ENCODE data around the gene SPR. TPM values are rescaled to one million over a fixed set of nuclear protein-coding genes. Genes with fewer than 3 reads are reported as not detected.

The SPR gene
- total RNA-seq, 4 donors from 2014 or later: 30.3 to 57.0 (median 50.3) TPM

DNA sequence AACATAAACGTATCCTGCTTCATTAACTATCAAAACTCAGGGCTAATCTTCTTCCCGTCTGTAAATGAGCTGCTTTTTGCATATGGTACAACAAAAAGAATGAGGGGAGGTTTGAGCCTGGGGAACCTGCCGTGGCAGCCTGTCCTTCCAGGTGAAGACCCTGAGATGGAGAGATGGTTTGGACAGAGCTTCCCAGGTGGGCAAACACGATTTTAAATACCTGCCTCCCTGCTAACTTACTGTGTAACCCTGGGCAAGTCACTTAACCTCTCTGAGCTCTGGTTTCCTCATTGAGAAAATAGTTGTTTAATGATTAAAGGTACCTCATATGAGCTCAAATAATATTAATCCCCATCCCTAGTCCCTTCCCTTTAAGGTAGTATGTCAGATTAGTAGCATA, 39.2 kb downstream of the SPR start:
- DNase-seq (ENCODE audit: extremely low spot score): no peak
- TF ChIP-seq POLR2AphosphoS5 (IDR thresholded peaks at IDR 0.05): no peak
- TF ChIP-seq POLR2A (IDR thresholded peaks at IDR 0.05; ENCODE audit: low read depth): no peak
- no peak for TF ChIP-seq EP300 (IDR thresholded peaks at IDR 0.05)
- TF ChIP-seq, protein P1, sequence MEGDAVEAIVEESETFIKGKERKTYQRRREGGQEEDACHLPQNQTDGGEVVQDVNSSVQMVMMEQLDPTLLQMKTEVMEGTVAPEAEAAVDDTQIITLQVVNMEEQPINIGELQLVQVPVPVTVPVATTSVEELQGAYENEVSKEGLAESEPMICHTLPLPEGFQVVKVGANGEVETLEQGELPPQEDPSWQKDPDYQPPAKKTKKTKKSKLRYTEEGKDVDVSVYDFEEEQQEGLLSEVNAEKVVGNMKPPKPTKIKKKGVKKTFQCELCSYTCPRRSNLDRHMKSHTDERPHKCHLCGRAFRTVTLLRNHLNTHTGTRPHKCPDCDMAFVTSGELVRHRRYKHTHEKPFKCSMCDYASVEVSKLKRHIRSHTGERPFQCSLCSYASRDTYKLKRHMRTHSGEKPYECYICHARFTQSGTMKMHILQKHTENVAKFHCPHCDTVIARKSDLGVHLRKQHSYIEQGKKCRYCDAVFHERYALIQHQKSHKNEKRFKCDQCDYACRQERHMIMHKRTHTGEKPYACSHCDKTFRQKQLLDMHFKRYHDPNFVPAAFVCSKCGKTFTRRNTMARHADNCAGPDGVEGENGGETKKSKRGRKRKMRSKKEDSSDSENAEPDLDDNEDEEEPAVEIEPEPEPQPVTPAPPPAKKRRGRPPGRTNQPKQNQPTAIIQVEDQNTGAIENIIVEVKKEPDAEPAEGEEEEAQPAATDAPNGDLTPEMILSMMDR (IDR thresholded peaks at IDR 0.05): no peak
- H3K4me1 ChIP-seq: peaks cover 15 to 24% (median 17%) of the 10 kb centered on the region in 4 donors
- H3K4me3 ChIP-seq: no peak overlapping the region
- H3K27me3 ChIP-seq: peaks cover 4 to 95% (median 65%) of the 10 kb centered on the region in 4 donors
- intact Hi-C loops (cut with DNase I): no loop called here
- H3K9me3 ChIP-seq: no peaks in the 10 kb centered on the region
- WGBS: 11% methylated on average over 4 of the region's 4 CpGs
- no peaks in the 10 kb centered on the region for H3K36me3 ChIP-seq
- H3K27ac ChIP-seq (replicated peaks in 1 of 4): no peak overlapping the region

DNA sequence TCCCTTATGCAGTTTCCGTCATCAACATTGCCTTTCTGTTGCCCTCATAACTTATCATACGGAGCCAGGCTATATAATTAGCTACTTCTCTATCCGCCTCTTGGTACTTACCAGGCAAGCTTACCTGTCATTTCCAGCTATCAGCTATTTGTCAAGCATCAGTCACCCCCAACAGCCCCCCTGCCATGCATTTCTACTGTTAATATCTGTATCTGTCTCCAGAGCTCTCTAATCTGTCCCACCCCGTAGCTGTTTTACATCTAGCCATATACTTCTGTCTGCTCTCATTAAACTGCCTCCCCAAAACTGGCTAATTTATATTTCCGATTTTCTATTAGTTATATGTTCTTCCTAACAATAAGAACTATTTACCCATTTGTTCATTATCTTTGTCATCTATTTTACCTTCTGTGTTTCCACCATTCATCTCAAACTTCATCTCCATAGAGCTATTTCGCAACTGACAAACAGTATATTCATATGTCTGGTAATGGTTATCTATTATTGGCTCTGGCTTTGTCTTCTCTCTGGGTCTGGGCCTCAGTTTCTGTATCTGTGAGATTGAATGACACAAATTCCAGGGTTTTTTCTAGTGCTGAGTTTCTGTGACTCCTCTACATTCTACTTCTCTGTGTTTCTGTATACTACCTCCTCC, 39.7 kb downstream of the SPR start:
- Histone ChIP-seq H3K27ac (replicated peaks in 1 of 4) (no peak overlapping the region), H3K27me3 (peaks cover 4 to 95% (median 60%) of the 10 kb centered on the region in 4 donors), H3K4me3 (no peak overlapping the region), H3K4me1 (peaks cover 15 to 24% (median 17%) of the 10 kb centered on the region in 4 donors), H3K36me3 (no peaks in the 10 kb centered on the region), H3K9me3 (no peaks in the 10 kb centered on the region)
- 65% methylated on average over 6 of the region's 6 CpGs for whole genome bisulfite sequencing
- no peak for TF ChIP-seq EP300 (IDR thresholded peaks at IDR 0.05)
- no peak for TF ChIP-seq POLR2AphosphoS5 (IDR thresholded peaks at IDR 0.05)
- TF ChIP-seq, protein P1 (IDR thresholded peaks at IDR 0.05): no peak
- no peak for TF ChIP-seq POLR2A (IDR thresholded peaks at IDR 0.05; ENCODE audit: low read depth)
- intact Hi-C loops (cut with DNase I): no loop called here
- DNase-seq (ENCODE audit: extremely low spot score): no peak

DNA sequence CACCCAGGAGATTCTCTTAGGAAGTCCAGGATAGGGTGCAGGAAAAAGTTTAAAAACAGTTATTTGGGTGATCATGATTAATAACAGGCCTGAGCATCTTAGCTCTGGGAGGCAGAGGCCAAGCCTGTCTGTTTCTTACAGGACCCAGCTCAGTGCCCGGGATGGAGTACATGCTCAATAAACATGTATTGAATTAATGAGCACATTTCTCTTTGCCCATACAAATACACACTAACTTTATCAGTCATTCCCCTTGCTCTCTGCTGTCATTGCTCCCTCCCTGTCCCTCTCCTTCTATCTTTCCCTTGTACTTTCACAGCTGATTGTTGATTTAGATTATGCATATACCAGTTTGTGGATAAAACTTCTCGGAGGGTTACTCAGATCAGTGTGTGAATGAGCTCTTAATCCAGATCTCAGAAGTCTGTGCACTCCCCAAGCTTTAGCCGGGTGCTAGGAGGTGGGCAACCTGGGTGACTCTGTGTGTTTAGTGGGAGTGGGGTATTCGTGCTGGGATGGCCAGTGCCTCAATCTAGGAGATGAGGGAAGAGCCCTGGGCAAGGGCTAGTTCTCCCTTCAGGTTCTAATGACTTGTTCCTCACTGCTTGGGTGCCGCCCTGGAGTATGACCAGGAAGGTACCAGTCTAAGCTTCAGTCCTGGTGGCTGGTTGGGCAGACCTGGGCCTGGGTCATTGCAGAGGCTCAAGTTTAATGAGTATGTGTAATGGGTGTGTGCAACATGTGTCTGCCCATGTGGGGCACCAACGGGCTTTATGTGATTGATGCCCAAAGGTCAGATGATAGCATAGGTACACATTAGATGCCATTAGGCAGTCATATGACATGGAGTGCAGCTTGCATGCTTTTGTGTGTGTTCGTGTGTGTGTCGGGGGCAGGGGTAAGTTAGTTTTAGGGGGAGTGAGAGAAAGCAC, 40.7 kb downstream of the SPR start:
- TF ChIP-seq POLR2AphosphoS5 (IDR thresholded peaks at IDR 0.05) (no peak), POLR2A (IDR thresholded peaks at IDR 0.05; ENCODE audit: low read depth) (no peak), EP300 (IDR thresholded peaks at IDR 0.05) (no peak)
- TF ChIP-seq, protein P1 (IDR thresholded peaks at IDR 0.05): no peak
- no peak for DNase-seq (ENCODE audit: extremely low spot score)
- Histone ChIP-seq H3K4me3 (no peak overlapping the region), H3K4me1 (peaks cover 15 to 24% (median 17%) of the 10 kb centered on the region in 4 donors), H3K27me3 (peaks cover 4 to 95% (median 52%) of the 10 kb centered on the region in 4 donors), H3K27ac (replicated peaks in 1 of 4) (no peak overlapping the region), H3K36me3 (no peaks in the 10 kb centered on the region), H3K9me3 (no peaks in the 10 kb centered on the region)
- 86% methylated on average over 8 of the region's 8 CpGs for WGBS
- intact Hi-C loops (cut with DNase I): no loop called here

DNA sequence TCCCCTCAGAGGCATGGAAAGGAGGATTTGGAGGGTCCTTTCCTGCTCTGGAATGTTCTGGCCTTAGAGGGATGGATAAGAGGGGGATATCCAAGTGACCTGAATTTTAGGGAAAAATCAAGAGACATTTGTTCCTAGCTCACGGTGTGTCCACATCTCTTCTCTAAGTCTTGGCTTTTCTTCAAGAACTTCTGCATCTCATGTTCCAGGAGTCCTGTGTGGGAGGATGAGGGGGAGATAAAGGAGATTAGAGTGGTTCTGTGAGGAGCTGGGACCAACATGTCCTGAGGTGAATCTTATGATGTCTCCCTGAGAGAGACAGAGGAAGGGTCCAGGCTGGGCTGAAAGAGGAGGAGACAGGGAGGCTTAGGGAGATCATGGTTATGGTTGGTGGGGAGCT, 41.8 kb downstream of the SPR start:
- H3K27me3 ChIP-seq: peaks cover 4 to 95% (median 44%) of the 10 kb centered on the region in 4 donors
- intact Hi-C loops (cut with DNase I): no loop called here

More for the DNA sequence above, 41.8 kb downstream of the SPR start:
- 95% methylated on average over 1 of the region's 1 CpG for WGBS
- Histone ChIP-seq H3K4me1 (peaks cover 10 to 19% (median 11%) of the 10 kb centered on the region in 4 donors), H3K27ac (replicated peaks in 1 of 4) (no peak overlapping the region), H3K4me3 (no peak overlapping the region), H3K36me3 (no peaks in the 10 kb centered on the region), H3K9me3 (no peaks in the 10 kb centered on the region)
- no peak for DNase-seq (ENCODE audit: extremely low spot score)
- TF ChIP-seq POLR2AphosphoS5 (IDR thresholded peaks at IDR 0.05) (no peak), POLR2A (IDR thresholded peaks at IDR 0.05; ENCODE audit: low read depth) (no peak), EP300 (IDR thresholded peaks at IDR 0.05) (no peak)
- TF ChIP-seq, protein P1 (IDR thresholded peaks at IDR 0.05): no peak

Measured in esophagus muscularis mucosa (tissue), 4 donors.